Panc1 (cell line): ENCODE results near the gene HYAL2. TPM values are rescaled to one million over a fixed set of nuclear protein-coding genes. Genes with fewer than 3 reads are reported as not detected.

Source experiments
- ATAC-seq: fragments of 200-7000 bp; cut with Tn5 transposase; 2 replicates; pipeline ENCODE4 v1.9.1; 2020; ENCODE audit warnings: mild to moderate bottlenecking, moderate library complexity
- BruUV-seq: library from RNA; stranded (reverse); fragments of 400-500 nt; replicated peaks from 2 replicates; lab custom pipeline; 2021; lab: Mats Ljungman, UMichigan
- CTCF ChIA-PET: fragments of 300-600 bp; sonication (Branson Sonifier 250); formaldehyde crosslinking; loops from one replicate; lab custom pipeline; 2022; ENCODE audit warnings: antibody characterized with exemption; lab: Charles Lee
- POLR2A ChIA-PET: fragments of 300-600 bp; sonication (Branson Sonifier 250); formaldehyde crosslinking; loops from one replicate; lab custom pipeline; 2022; ENCODE audit warnings: antibody characterized with exemption; lab: Charles Lee
- DNase-seq: peaks from one replicate; pipeline ENCODE4 v3.0.0-alpha.2; 2010; ENCODE audit warnings: low read depth, low spot score
- H3K27ac ChIP-seq: 2 replicates; pipeline ENCODE4 v1.5.1; 2011; ENCODE audit warnings: mild to moderate bottlenecking, low read length, inconsistent platforms
- H3K27me3 ChIP-seq: fragments of 200-500 bp; sonication (Bioruptor generic); 2 replicates; pipeline ENCODE4 v1.6.0; 2014; ENCODE audit warnings: low read length, inconsistent platforms; ENCODE audit not compliant: control insufficient read depth, insufficient read depth
- H3K36me3 ChIP-seq: fragments of 200-500 bp; sonication (Bioruptor generic); 2 replicates; pipeline ENCODE4 v1.5.1; 2014; ENCODE audit warnings: inconsistent platforms, mild to moderate bottlenecking, low read length, moderate library complexity; ENCODE audit not compliant: control insufficient read depth, insufficient read depth
- H3K4me1 ChIP-seq: 2 replicates; pipeline ENCODE4 v1.5.1; 2011; ENCODE audit warnings: inconsistent platforms, mild to moderate bottlenecking, low read length, moderate library complexity; ENCODE audit not compliant: control insufficient read depth, insufficient read depth
- H3K4me3 ChIP-seq, 2 experiments: 2 replicates each; pipeline ENCODE4 v1.5.1; 2011 to 2012; ENCODE audit warnings: low read depth in 2 of 2, low read length in 2 of 2, mild to moderate bottlenecking in 2 of 2, inconsistent platforms in 1 of 2, moderate library complexity in 1 of 2
- H3K9me3 ChIP-seq: fragments of 200-500 bp; sonication (Bioruptor generic); 2 replicates; pipeline ENCODE4 v1.5.1; 2014; ENCODE audit warnings: low read depth, mild to moderate bottlenecking, inconsistent platforms, low read length, moderate library complexity; ENCODE audit not compliant: control insufficient read depth, insufficient read depth
- POLR2AphosphoS5 ChIP-seq: IDR thresholded peaks from 2 replicates; pipeline ENCODE4 v1.6.1; 2012; ENCODE audit warnings: mild to moderate bottlenecking, low read depth, low read length, moderate library complexity
- REST ChIP-seq, 2 experiments: IDR thresholded peaks; 2 replicates each; pipeline ENCODE4 v1.6.1; 2011 to 2012; ENCODE audit warnings: low read depth in 2 of 2, control low read depth in 1 of 2, low read length in 1 of 2, mild to moderate bottlenecking in 1 of 2, moderate library complexity in 1 of 2; ENCODE audit not compliant: insufficient read depth in 1 of 2
- SIN3A ChIP-seq: IDR thresholded peaks from 2 replicates; pipeline ENCODE4 v1.6.1; 2012; ENCODE audit warnings: low read depth, mild to moderate bottlenecking, low read length, moderate library complexity, borderline replicate concordance; ENCODE audit not compliant: insufficient read depth
- TCF7L2 ChIP-seq: IDR thresholded peaks from 2 replicates; pipeline ENCODE4 v1.6.1; 2011; ENCODE audit warnings: mild to moderate bottlenecking, low read depth, low read length, inconsistent platforms
- in situ Hi-C: cut with HindIII; loops from 2 replicates; pipeline ENCODE4 v1.10.0; 2016; ENCODE audit warnings: low sequenced_read_pairs, low pct_unique_long_range_greater_than_20kb
- intact Hi-C: fragments of 100-400 bp; cut with micrococcal nuclease; formaldehyde crosslinking; loops from one replicate; pipeline ENCODE4 v1.10.0; 2022; ENCODE audit not compliant: unreplicated experiment
- total RNA-seq: library from RNA; stranded (reverse); gene quantifications from one replicate; pipeline ENCODE4 v1.2.1, GENCODE V29; 2021; ENCODE audit not compliant: unreplicated experiment
- TF ChIP-seq, protein P1 (sequence below): fragments of 450-650 bp; IDR thresholded peaks from 2 replicates; pipeline ENCODE4 v1.5.1; 2017; ENCODE audit warnings: mild to moderate bottlenecking

Gene HYAL2
- total RNA-seq, 1 experiment from 2014 or later = 41.5 TPM

DNA sequence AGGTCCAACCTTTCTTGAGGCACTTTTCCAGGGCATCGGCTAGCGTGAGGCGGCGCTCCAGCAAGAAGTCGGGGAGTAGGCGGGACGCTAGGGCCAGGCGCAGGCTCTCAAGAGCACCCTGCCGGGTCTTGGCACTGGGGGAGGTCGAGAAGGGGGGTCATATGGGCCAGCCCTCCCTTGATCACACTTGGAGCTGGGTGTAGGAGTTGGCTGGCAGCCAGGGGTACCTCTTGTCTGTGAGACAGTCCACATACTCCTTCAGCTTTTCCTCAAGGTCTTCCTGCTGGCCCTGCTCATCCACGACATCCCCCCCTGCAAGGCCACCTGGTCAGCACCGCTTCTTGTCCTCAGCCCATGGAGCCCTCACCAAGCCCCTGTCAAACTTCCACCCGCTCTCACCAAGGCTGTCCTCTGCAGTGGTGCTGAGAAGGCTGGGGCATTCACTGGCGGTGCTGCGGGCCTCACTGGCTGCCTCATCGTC, 32.3 kb downstream of the HYAL2 start:
- H3K4me1 ChIP-seq = peaks cover 9% of the 10 kb centered on the region
- intact Hi-C loops (no loop called here), in situ Hi-C loops (no loop called here)
- no peak overlapping the region for H3K27ac ChIP-seq
- no peaks in the 10 kb centered on the region for H3K36me3 ChIP-seq
- BruUV-seq = no TSS peak
- TF ChIP-seq REST (IDR thresholded peaks at IDR 0.05; ENCODE audit: insufficient read depth in 1 of 2, low read depth in 2 of 2, low read length in 1 of 2) = no peak
- no peak for TF ChIP-seq TCF7L2
- no peak for TF ChIP-seq SIN3A
- TF ChIP-seq, protein P1, sequence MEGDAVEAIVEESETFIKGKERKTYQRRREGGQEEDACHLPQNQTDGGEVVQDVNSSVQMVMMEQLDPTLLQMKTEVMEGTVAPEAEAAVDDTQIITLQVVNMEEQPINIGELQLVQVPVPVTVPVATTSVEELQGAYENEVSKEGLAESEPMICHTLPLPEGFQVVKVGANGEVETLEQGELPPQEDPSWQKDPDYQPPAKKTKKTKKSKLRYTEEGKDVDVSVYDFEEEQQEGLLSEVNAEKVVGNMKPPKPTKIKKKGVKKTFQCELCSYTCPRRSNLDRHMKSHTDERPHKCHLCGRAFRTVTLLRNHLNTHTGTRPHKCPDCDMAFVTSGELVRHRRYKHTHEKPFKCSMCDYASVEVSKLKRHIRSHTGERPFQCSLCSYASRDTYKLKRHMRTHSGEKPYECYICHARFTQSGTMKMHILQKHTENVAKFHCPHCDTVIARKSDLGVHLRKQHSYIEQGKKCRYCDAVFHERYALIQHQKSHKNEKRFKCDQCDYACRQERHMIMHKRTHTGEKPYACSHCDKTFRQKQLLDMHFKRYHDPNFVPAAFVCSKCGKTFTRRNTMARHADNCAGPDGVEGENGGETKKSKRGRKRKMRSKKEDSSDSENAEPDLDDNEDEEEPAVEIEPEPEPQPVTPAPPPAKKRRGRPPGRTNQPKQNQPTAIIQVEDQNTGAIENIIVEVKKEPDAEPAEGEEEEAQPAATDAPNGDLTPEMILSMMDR = no peak
- no peak for TF ChIP-seq POLR2AphosphoS5
- POLR2A ChIA-PET = no interaction called here
- no peak for DNase-seq
- no peak overlapping the region for H3K4me3 ChIP-seq
- no peaks in the 10 kb centered on the region for H3K9me3 ChIP-seq
- no peaks in the 10 kb centered on the region for H3K27me3 ChIP-seq
- CTCF ChIA-PET = no interaction called here
- no peak for ATAC-seq

DNA sequence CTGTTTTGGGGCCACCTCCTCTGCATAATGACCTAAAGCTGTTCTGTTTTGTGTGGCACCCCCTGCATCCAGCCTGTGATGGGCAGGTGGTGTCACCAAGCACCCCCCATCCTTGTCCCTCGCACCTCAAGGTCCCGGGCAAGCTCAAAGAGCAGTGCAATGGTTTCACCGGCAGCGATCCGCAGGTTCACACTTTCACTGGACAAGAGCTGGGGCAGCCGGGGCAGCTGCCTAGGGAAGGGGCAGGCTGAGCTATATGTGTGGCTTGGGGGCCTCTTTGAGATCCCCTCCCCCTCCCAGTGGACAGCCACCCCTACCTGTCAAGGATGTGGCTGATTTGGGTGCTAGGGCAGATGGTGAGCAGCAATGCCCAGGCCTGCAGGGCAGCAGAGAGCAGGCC, 33.4 kb downstream of the HYAL2 start:
- Histone ChIP-seq H3K36me3 (no peaks in the 10 kb centered on the region), H3K27ac (no peak overlapping the region), H3K4me3 (no peak overlapping the region), H3K4me1 (peaks cover 9% of the 10 kb centered on the region), H3K9me3 (no peaks in the 10 kb centered on the region), H3K27me3 (no peaks in the 10 kb centered on the region)
- intact Hi-C loops (no loop called here), in situ Hi-C loops (no loop called here)
- CTCF ChIA-PET = no interaction called here
- no peak for TF ChIP-seq SIN3A
- no peak for ATAC-seq
- no TSS peak for BruUV-seq
- no peak for DNase-seq
- POLR2A ChIA-PET = no interaction called here

GRCh38 chr3:50288387-50289007, 34.0 kb downstream of the HYAL2 start:
- H3K27me3 ChIP-seq = no peaks in the 10 kb centered on the region
- H3K36me3 ChIP-seq = no peaks in the 10 kb centered on the region
- no peak overlapping the region for H3K27ac ChIP-seq
- no peak overlapping the region for H3K4me3 ChIP-seq
- peaks cover 9% of the 10 kb centered on the region for H3K4me1 ChIP-seq
- no TSS peak for BruUV-seq
- no peak for DNase-seq
- POLR2A ChIA-PET = no interaction called here
- TF ChIP-seq TCF7L2 = no peak
- TF ChIP-seq REST (IDR thresholded peaks at IDR 0.05; ENCODE audit: insufficient read depth in 1 of 2, low read depth in 2 of 2, low read length in 1 of 2) = no peak
- no peak for TF ChIP-seq POLR2AphosphoS5
- TF ChIP-seq, protein P1 = no peak
- TF ChIP-seq SIN3A = no peak
- ATAC-seq = no peak
- CTCF ChIA-PET = no interaction called here
- in situ Hi-C loops = no loop called here
- intact Hi-C loops = no loop called here
- no peaks in the 10 kb centered on the region for H3K9me3 ChIP-seq
